Measurements from ENCODE around the gene CNOT9.

DNA sequence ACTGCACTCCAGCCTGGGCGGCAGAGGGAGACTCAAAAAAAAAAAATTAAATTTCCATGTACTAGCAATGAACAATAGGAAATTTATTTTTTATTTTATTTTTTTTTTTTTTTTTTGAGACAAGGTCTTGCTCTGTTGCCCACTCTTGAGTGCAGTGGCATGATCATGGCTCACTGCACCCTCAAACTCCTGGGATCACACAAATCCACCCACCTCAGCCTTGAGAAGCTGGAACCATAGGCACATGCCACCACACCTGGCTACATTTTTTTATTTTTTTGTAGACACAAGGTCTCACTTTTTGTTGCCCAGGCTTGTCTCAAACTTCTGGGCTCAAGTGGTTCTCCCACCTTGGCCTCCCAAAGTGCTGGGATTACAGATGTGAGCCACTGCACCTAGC, 16.9 kb downstream of the CNOT9 start:
- TF ChIP-seq, protein P1, sequence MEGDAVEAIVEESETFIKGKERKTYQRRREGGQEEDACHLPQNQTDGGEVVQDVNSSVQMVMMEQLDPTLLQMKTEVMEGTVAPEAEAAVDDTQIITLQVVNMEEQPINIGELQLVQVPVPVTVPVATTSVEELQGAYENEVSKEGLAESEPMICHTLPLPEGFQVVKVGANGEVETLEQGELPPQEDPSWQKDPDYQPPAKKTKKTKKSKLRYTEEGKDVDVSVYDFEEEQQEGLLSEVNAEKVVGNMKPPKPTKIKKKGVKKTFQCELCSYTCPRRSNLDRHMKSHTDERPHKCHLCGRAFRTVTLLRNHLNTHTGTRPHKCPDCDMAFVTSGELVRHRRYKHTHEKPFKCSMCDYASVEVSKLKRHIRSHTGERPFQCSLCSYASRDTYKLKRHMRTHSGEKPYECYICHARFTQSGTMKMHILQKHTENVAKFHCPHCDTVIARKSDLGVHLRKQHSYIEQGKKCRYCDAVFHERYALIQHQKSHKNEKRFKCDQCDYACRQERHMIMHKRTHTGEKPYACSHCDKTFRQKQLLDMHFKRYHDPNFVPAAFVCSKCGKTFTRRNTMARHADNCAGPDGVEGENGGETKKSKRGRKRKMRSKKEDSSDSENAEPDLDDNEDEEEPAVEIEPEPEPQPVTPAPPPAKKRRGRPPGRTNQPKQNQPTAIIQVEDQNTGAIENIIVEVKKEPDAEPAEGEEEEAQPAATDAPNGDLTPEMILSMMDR (IDR thresholded peaks at IDR 0.05): no peak
- no peak for TF ChIP-seq EZH2 (IDR thresholded peaks at IDR 0.05; ENCODE audit: borderline replicate concordance, insufficient read depth, low read depth, low read length, poor library complexity, severe bottlenecking)
